Uterus (tissue), 4 donors: ENCODE data around the gene INA. TPM values are rescaled to one million over a fixed set of nuclear protein-coding genes. Genes with fewer than 3 reads are reported as not detected.
"Not testable (repeated sequence)": the region's sequence is repeated elsewhere in the genome, so short reads cannot be mapped to it uniquely, and the experiment has no call there.

Experiments
- DNase-seq, 2 donors: peaks; one replicate each; pipeline ENCODE4 v3.0.0-alpha.2; 2019 to 2020
- H3K27ac ChIP-seq, 2 donors: fragments of 200-600 bp; sonication (generic); 1 replicate in 1 of 2; 2 replicates in 1 of 2; pipeline ENCODE4 v1.5.1; 2016 to 2018
- H3K27me3 ChIP-seq, 2 donors: fragments of 200-600 bp; sonication (generic); one replicate each; pipeline ENCODE4 v1.5.1; 2018 to 2019; ENCODE audit warnings: control low read depth in 1 of 2
- H3K36me3 ChIP-seq, 2 donors: fragments of 200-600 bp; sonication (generic); one replicate each; pipeline ENCODE4 v1.5.1; 2019; ENCODE audit warnings: control low read depth in 1 of 2
- H3K4me1 ChIP-seq, 2 donors: fragments of 200-600 bp; sonication (generic); one replicate each; pipeline ENCODE4 v1.5.1; 2018 to 2019; ENCODE audit warnings: control low read depth in 1 of 2
- H3K4me3 ChIP-seq, 2 donors: fragments of 200-600 bp; sonication (generic); 1 replicate in 1 of 2; 2 replicates in 1 of 2; pipeline ENCODE4 v1.5.1; 2018 to 2019; ENCODE audit warnings: mild to moderate bottlenecking in 1 of 2
- H3K9me3 ChIP-seq, 2 donors: fragments of 200-600 bp; sonication (generic); one replicate each; pipeline ENCODE4 v1.5.1; 2019; ENCODE audit warnings: control low read depth in 1 of 2
- CTCF ChIP-seq, 4 experiments: fragments of 200-600 bp in 2 of 4; fragments of 450-650 bp in 2 of 4; sonication (generic) in 2 of 4; IDR thresholded peaks; one replicate each; pipeline ENCODE4 v1.5.1; 2016 to 2019; ENCODE audit warnings: antibody characterized with exemption in 4 of 4, mild to moderate bottlenecking in 2 of 4, moderate library complexity in 1 of 4
- POLR2A ChIP-seq, 2 donors: fragments of 450-650 bp; IDR thresholded peaks; one replicate each; pipeline ENCODE4 v1.6.1; 2016; ENCODE audit warnings: antibody characterized with exemption in 2 of 2, mild to moderate bottlenecking in 1 of 2, moderate library complexity in 1 of 2
- intact Hi-C: fragments of 100-400 bp; cut with DNase I; formaldehyde crosslinking; loops from one replicate; pipeline ENCODE4 v1.15.1; 2023; ENCODE audit warnings: low total_unique reads
- total RNA-seq, 4 donors: library from RNA; depleted of rRNA in 3 of 4; stranded (reverse); fragments of >200 nt in 3 of 4; gene quantifications; one replicate each; pipeline versions ENCODE4 v1.1.0 to v1.2.4, GENCODE V29; 2014 to 2023
- donor health status: DM: yes; HTN: yes; CAD: no.

Gene INA
- total RNA-seq, 4 donors from 2014 or later: 0.55 TPM; not detected in 3

- Histone ChIP-seq H3K9me3 (no peaks in the 10 kb centered on the region), H3K27ac (no peak overlapping the region), H3K4me3 (no peak overlapping the region), H3K36me3 (no peaks in the 10 kb centered on the region), H3K27me3 (no peaks in the 10 kb centered on the region), H3K4me1 (no peaks in the 10 kb centered on the region)
- no peak for DNase-seq
- intact Hi-C loops: no loop called here
- TF ChIP-seq POLR2A (IDR thresholded peaks at IDR 0.05) (no peak), CTCF (IDR thresholded peaks at IDR 0.05) (no peak)
Measured at GRCh38 chr10:103256613-103257012, 20.3 kb upstream of the INA start.

- no peaks in the 10 kb centered on the region for H3K27me3 ChIP-seq
- H3K9me3 ChIP-seq: no peaks in the 10 kb centered on the region
- DNase-seq: no peak
- no peaks in the 10 kb centered on the region for H3K36me3 ChIP-seq
- H3K27ac ChIP-seq: no peak overlapping the region
- intact Hi-C loops: no loop called here
- no peak overlapping the region for H3K4me3 ChIP-seq
- TF ChIP-seq CTCF (IDR thresholded peaks at IDR 0.05): no peak
- TF ChIP-seq POLR2A (IDR thresholded peaks at IDR 0.05): no peak
- no peaks in the 10 kb centered on the region for H3K4me1 ChIP-seq
Measured at GRCh38 chr10:103257812-103258211, 19.1 kb upstream of the INA start.

GRCh38 chr10:103258928-103259327 lies 18.0 kb upstream of the INA start:
- H3K4me3 ChIP-seq, DNase-seq, H3K36me3 ChIP-seq, intact Hi-C loops, H3K27ac ChIP-seq, H3K4me1 ChIP-seq, H3K9me3 ChIP-seq, H3K27me3 ChIP-seq: not testable (repeated sequence)

- no peaks in the 10 kb centered on the region for H3K27me3 ChIP-seq
- no peaks in the 10 kb centered on the region for H3K4me1 ChIP-seq
- H3K4me3 ChIP-seq: no peak overlapping the region
- intact Hi-C loops: no loop called here
- no peaks in the 10 kb centered on the region for H3K9me3 ChIP-seq
- no peaks in the 10 kb centered on the region for H3K36me3 ChIP-seq
- DNase-seq: no peak
- no peak for TF ChIP-seq POLR2A (IDR thresholded peaks at IDR 0.05)
- no peak for TF ChIP-seq CTCF (IDR thresholded peaks at IDR 0.05)
- no peak overlapping the region for H3K27ac ChIP-seq
Measured at GRCh38 chr10:103259989-103260388, 16.9 kb upstream of the INA start.

- DNase-seq: no peak
- H3K27me3 ChIP-seq: no peaks in the 10 kb centered on the region
- H3K4me1 ChIP-seq: no peaks in the 10 kb centered on the region
- H3K4me3 ChIP-seq: no peak overlapping the region
- intact Hi-C loops: no loop called here
- H3K36me3 ChIP-seq: no peaks in the 10 kb centered on the region
- TF ChIP-seq POLR2A (IDR thresholded peaks at IDR 0.05): no peak
- TF ChIP-seq CTCF (IDR thresholded peaks at IDR 0.05): no peak
- H3K9me3 ChIP-seq: no peaks in the 10 kb centered on the region
- no peak overlapping the region for H3K27ac ChIP-seq
Measured at GRCh38 chr10:103262229-103262628, 14.7 kb upstream of the INA start.

GRCh38 chr10:103265717-103266329 lies 11.1 kb upstream of the INA start:
- DNase-seq: peak; percentile 32 to 41

More at GRCh38 chr10:103265717-103266329, 11.1 kb upstream of the INA start:
- no peak for TF ChIP-seq POLR2A (IDR thresholded peaks at IDR 0.05)
- TF ChIP-seq CTCF (IDR thresholded peaks at IDR 0.05): no peak
- Histone ChIP-seq H3K36me3 (no peaks in the 10 kb centered on the region), H3K9me3 (no peaks in the 10 kb centered on the region), H3K4me1 (no peaks in the 10 kb centered on the region), H3K27ac (no peak overlapping the region), H3K27me3 (no peaks in the 10 kb centered on the region), H3K4me3 (no peak overlapping the region)
- intact Hi-C loops: no loop called here
